Amniotic epithelial cell (primary cell): Measurements from ENCODE around the gene PLEKHM2.
"Not testable (repeated sequence)": the region's sequence is repeated elsewhere in the genome, so short reads cannot be mapped to it uniquely, and the experiment has no call there.

Experiments
- DNase-seq: peaks from one replicate; pipeline ENCODE4 v3.0.0-alpha.2; 2010; ENCODE audit warnings: low read depth

PLEKHM2 gene

GRCh38 chr1:15684042-15684461 lies at the start of gene PLEKHM2:
TSS of gene PLEKHM2 (plus strand) at chr1:15684320. CDS start at chr1:15684559, 239 bp downstream.
- DNase-seq, result peak; percentile 20

GRCh38 chr1:15636436-15636835 lies 47.7 kb upstream of the PLEKHM2 start:
- DNase-seq, result no peak

GRCh38 chr1:15637826-15638225 lies 46.3 kb upstream of the PLEKHM2 start:
- DNase-seq, result no peak

GRCh38 chr1:15639262-15639661 lies 44.9 kb upstream of the PLEKHM2 start:
- DNase-seq, result no peak

GRCh38 chr1:15639931-15640330 lies 44.2 kb upstream of the PLEKHM2 start:
- DNase-seq, result no peak

GRCh38 chr1:15640667-15641066 lies 43.5 kb upstream of the PLEKHM2 start:
- no peak for DNase-seq

- no peak for DNase-seq
Observed at GRCh38 chr1:15649937-15650336, 34.2 kb upstream of the PLEKHM2 start.

- DNase-seq, result no peak
Observed at GRCh38 chr1:15650433-15650832, 33.7 kb upstream of the PLEKHM2 start.

- not testable (repeated sequence) for DNase-seq
Observed at GRCh38 chr1:15652130-15652529, 32.0 kb upstream of the PLEKHM2 start.

GRCh38 chr1:15654091-15654690 lies 29.9 kb upstream of the PLEKHM2 start:
- no peak for DNase-seq

- DNase-seq, result no peak
Observed at GRCh38 chr1:15656464-15656863, 27.7 kb upstream of the PLEKHM2 start.

GRCh38 chr1:15657021-15657420 lies 27.1 kb upstream of the PLEKHM2 start:
- no peak for DNase-seq

- DNase-seq, result no peak
Observed at GRCh38 chr1:15660151-15660550, 24.0 kb upstream of the PLEKHM2 start.

GRCh38 chr1:15662477-15662876 lies 21.6 kb upstream of the PLEKHM2 start:
- DNase-seq, result peak; percentile 66

GRCh38 chr1:15663925-15664324 lies 20.2 kb upstream of the PLEKHM2 start:
- DNase-seq, result no peak

- no peak for DNase-seq
Observed at GRCh38 chr1:15667362-15667761, 16.8 kb upstream of the PLEKHM2 start.

GRCh38 chr1:15668089-15668754 lies 15.9 kb upstream of the PLEKHM2 start:
- peak; percentile 23 for DNase-seq

- DNase-seq, result no peak
Observed at GRCh38 chr1:15669074-15669473, 15.0 kb upstream of the PLEKHM2 start.

GRCh38 chr1:15669864-15670263 lies 14.3 kb upstream of the PLEKHM2 start:
- no peak for DNase-seq

GRCh38 chr1:15671430-15671829 lies 12.7 kb upstream of the PLEKHM2 start:
- DNase-seq, result no peak

- no peak for DNase-seq
Observed at GRCh38 chr1:15674386-15675159, 9.5 kb upstream of the PLEKHM2 start.

- no peak for DNase-seq
Observed at GRCh38 chr1:15676010-15676409, 8.1 kb upstream of the PLEKHM2 start.
